ENCODE results near the gene JRKL.
"Not testable (repeated sequence)": the region's sequence is repeated elsewhere in the genome, so short reads cannot be mapped to it uniquely, and the experiment has no call there.

Gene JRKL

DNA sequence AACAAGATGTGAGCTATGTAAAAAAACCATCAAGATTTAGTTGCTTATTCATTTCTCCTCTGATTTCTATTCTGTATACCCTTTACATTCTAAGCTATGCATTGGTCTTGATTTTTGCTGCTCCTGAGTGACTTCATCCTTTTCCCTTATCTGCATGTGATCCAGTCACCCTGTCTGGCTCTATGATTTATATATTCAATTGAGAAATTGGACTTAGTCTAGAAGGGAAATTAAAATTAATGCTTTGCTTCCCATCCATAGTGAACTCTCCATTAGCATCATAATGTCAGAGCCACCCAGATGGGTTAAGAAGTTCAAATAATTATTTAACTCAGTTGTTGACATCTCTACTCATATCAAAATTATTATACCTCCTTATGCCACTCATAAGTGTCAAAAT lies 5.0 kb downstream of the JRKL start:
- no peak for DNase-seq (ENCODE audit: low spot score)

DNA sequence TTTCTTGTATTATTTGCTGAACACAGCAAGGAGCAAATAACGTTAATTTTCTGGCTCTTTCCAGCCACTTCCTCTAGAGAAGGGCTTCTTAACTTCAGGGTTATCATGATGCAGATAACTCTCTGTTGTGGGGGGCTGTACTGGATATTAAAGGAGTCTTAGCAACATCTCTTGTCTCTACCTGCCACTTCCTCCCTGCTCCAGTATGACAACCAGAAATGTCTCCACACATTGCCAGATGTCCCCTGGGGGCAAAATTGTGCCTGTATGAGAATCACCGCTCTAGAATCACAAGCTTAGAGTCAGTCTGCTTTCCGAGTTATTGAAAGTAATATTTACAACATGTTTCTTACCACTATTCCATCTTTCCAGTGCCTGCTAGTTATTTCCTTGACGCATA lies 6.8 kb downstream of the JRKL start:
- DNase-seq (ENCODE audit: low spot score) = no peak

DNA sequence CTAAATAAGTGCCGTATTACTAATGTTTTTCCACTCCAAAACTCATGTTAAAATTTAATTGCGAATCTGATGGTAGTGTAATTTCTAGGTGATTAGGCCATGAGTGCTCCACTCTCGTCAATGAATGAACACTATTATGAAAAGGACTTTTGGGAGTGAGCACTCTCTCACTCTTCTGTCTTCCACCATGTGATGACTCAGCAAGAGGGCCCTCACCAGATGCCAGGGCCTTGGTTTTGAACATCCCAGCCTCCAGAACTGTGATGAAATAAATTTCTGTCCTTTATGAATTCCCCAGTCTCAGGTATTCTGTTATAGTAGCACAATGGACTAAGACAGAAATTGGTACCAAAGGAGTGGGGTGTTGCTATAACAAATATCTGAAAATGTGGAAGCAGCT lies 8.1 kb downstream of the JRKL start:
- no peak for DNase-seq (ENCODE audit: low spot score)

DNA sequence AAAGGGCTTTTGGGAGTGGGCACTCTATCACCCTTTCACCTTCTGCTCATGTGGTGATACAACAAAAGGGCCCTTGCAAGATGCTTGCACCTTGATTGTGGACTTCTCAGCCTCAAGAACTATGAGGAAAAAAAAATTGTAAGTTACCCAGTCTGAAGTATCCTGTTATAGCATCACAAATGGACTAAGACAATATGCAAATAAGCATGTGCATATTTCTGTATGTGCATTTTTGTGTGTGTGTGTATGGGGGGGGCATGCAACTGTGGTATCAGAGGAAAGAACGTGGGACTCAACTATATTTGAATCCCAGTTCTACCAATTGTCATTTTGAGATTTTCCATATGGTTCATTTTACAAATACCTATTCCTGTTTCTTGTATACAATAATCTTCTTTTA lies 10.9 kb downstream of the JRKL start:
- no peak for DNase-seq (ENCODE audit: low spot score)

DNA sequence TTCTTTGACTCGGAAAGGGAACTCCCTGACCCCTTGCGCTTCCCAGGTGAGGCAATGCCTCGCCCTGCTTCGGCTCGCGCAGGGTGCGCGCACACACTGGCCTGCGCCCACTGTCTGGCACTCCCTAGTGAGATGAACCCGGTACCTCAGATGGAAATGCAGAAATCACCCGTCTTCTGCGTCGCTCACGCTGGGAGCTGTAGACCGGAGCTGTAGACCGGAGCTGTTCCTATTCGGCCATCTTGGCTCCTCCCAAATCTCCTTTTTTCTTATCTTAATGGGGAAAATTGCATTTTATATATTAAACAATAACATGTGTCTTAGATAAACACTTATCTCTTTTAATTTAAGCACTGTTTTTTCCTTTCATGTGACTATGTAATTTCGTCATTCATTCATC lies 21.6 kb downstream of the JRKL start:
- not testable (repeated sequence) for DNase-seq (ENCODE audit: low spot score)

DNA sequence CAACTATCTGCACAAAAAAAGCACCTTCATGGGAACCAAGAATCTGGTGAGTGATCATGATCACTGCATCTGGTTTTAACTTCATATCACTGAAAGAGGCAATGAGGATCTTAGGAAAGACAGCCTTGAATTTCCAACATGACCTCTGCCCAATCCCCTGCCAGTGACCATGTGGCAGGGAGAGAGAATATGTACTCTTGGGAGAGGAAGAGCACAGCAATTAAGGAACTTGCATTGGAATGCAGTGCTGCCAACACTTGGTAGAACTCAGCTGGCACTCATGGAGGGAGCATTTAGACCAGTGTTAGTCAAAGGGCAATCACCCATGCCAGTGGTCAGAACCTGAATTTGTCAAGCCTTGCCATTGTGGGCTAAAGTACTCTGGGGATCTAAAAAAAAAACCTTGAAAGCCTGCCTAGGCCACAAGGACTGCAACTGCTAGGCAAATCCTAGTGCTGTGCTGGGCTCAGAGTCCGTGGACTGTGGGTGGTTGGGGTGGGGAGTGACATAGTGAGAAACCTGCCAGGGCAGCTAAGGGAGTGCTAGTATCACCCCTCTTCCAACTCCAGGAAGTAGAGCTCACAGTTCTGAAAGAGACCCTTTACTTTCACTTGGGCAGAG lies 23.1 kb downstream of the JRKL start:
- DNase-seq (ENCODE audit: low spot score) = no peak

DNA sequence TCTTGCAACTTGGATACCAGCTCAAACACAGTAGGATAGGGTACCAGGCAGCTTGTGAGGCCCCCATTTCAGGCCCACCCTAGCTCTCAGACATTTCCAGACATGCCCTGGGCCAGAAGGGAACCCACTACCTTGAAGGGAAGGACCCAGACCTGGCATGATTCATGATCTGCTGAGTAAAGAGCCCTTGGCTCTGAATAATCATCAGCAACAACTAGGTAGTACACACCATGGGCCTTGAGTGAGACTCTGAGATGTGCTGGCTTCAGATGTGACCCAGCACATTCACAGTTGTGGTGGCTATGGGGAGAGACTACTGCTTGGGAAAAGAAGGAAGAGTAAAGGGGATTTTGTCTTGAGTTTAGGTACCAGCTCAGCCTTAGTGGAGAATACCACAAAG lies 23.6 kb downstream of the JRKL start:
- DNase-seq (ENCODE audit: low spot score) = no peak

DNA sequence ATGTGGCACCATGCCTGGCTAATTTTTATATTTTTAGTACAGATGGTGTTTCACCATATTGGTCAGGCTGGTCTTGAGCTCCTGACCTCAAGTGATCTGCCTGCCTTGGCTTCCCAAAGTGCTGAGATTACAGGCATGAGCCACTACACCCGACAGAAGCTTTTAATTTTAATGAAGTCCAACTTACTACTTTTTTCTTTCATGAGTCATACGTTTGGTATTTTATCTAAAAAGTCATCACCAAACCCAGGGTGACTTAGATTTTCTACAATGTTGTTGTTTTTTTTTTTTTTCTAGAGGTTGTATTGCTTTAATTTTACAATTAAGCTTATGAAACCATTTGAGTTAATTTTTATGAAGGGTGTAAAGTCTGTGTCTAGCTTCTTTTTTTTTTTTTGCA lies 34.9 kb downstream of the JRKL start:
- DNase-seq (ENCODE audit: low spot score) = no peak

DNA sequence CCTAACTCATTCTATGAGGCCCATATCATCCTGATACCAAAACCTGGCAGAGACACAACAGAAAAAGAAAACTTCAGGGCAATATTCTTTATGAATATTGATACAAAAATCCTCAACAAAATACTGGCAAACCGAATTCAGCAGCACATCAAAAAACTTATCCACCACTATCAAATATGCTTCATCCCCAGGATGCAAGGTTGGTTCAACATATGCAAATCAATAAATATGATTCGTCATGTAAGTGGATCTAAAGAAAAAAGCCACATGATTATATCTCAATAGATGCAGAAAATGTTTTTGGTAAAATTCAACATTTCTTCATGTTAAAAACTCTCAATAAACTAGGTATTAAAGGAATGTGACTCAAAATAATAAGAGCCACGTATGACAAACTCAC lies 40.9 kb downstream of the JRKL start:
- DNase-seq (ENCODE audit: low spot score) = no peak

DNA sequence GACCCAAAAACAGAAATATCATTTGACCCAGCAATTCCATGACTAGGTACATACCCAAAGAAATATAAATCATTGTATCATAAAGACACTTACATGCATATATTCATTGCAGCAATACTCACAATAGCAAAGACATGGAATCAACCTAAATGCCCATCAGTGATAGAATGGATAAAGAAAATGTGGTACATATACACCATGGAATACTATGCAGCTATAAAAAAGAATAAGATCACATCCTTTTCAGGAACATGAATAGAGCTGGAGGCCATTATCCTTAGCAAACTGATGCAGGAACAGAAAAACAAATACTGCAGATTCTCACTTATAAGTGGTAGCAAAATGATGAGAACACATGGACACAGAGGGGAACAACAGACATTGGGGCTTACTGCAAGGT lies 42.8 kb downstream of the JRKL start:
- not testable (repeated sequence) for DNase-seq (ENCODE audit: low spot score)
